KG1 (cell line): Measurements from ENCODE around the gene FSTL5.
"Not testable (repeated sequence)": the region's sequence is repeated elsewhere in the genome, so short reads cannot be mapped to it uniquely, and the experiment has no call there.

Source experiments
- DNase-seq: peaks from one replicate; lab custom pipeline; 2025; lab: John Stamatoyannopoulos, UW

The FSTL5 gene

DNA sequence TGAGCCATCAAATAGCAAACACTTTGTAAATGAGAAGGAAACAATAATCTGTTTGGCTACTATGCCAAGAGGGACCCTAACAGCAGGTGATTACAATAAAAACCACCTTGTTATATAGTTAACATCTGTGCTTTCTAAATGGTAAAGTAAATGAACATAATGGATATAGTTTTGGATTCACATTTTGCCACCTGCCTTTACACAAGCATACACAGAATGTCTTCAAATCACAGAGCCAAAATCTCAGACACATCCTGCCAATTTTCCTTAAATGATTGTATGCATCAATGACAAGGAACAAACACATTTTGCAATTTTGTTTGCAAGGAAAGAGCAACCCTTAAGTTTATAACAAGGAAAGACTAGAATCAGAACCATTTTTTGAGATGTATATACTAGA, 334.2 kb downstream of the FSTL5 start:
- no peak for DNase-seq

DNA sequence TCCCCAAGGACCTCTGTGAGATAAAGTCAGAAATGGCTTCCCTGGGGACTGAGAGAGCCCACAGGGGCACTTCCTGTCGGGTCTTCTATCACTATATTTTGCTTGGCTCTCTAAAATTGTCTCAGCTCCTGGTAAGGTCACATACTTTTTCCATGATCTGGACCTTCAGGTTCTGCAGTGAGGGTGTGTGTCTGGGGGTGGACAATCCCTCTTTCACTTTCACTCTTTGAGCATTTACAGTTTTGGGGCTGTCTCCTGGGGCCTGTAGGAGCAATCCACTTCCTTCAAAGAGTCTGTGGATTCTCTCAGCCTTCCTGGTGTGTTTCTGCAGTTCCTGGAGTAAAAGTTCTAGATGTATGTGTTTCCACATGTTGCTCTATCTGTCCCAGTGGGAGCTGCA, 335.7 kb downstream of the FSTL5 start:
- no peak for DNase-seq

DNA sequence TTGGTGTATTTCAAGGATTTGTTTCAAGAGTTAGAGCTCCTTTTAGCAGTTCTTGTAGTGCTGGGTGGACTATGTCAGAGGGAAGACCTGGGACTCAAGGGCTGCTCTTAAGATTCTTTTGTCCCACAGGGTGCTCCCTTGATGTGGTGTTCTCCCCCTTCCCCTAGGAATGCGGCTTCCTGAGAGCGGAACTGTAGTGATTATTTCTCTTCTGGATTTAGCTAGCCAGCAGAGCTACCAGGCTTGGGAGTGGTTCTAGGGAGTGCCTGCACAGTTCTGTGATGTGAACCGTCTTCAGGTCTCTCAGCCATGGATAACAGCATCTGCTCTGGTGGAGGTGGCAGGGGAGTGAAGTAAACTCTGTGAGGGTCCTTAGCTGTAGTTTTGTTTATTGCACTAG, 336.8 kb downstream of the FSTL5 start:
- DNase-seq: no peak

DNA sequence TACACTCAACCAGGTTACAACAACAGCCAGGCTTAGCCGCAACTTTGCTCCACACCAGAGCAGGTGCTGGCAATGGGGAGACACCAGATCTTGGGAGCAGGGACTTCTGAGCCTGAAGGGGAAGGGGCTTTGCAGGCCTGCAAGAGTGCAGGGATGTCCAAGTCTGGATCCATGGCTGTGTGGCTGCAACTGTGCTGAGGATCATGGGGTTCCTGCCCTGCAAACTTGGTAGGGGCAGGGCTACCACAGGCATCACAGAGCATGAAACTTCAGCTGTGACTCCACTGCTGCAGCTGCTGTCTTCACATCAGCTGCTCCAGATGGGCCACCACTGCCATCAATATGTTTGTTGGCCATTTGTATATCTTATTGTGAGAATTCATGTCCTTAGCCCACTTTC, 340.4 kb downstream of the FSTL5 start:
- DNase-seq: no peak

DNA sequence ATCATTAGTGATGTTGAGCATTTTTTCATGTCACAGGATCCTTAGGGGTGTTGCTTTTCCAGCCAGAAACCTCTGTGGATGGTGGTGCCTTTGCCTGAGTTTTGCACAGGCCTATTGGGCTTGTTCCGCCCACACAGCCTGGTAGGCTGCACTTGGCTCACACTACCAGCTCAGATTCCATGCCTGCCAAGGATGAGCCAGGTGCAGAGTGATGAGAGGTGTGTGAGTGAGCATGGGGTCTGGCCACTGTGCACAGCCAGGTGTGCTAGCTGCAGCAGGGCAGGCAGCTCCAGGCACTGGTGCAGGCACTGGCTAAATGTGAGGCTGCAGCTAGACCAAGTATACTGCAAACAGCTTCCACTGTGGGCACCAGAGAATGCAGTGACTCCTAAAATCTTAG, 341.6 kb downstream of the FSTL5 start:
- no peak for DNase-seq

DNA sequence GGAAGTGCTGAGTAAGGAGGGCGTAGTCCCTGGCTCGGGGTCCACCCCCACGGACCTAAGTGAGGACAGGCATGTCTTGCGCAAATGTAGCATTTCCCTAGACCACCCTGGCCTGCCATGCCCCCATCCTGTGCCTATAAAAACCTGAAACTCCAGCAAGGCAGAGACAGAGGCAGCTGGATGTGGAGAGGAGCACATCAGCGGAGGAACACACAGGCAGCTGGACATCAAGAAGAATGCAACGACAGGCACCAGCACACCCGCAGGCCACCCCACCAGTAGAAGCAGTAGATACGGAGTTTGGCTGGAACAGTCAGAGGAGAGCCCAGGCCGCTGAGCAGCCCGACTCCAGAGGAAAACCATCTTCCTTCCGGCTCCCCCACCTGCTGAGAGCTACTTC, 345.9 kb downstream of the FSTL5 start:
- DNase-seq: no peak

DNA sequence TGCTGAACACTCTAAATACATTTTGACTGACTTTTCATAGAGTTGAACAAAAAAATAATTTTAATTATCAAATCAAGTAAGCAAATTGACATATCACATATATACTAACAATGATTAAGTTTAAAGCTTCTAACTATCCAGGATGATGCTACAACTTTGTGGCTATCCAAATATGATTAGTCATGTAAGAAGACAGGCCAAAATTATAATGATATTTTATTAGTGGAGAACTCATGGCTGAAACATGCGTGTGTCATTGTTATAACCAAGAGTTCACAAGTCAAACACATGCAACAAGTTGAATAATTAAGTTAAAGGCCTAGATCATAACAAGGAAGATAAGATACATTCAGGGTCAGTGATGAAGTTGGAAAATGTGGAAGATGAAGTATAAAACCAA, 346.8 kb downstream of the FSTL5 start:
- DNase-seq: no peak

DNA sequence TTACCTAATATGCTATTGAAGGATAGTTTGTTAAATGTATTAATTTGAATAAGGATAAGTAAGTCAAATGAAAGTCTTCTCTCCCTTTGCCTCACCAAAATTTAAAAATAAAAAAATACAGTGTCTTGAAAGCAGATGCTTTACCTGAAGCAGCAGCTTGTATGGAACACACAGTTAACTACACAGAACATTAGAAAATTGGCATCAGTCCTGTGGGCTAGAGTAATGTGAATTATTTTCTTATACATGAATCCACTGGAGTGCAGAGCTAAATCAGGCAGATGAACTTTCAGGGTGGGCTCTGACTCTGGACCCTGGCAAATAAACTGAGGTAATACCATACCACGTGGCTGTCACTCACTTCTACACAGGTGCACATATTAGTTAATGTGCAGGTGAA, 348.0 kb downstream of the FSTL5 start:
- no peak for DNase-seq

DNA sequence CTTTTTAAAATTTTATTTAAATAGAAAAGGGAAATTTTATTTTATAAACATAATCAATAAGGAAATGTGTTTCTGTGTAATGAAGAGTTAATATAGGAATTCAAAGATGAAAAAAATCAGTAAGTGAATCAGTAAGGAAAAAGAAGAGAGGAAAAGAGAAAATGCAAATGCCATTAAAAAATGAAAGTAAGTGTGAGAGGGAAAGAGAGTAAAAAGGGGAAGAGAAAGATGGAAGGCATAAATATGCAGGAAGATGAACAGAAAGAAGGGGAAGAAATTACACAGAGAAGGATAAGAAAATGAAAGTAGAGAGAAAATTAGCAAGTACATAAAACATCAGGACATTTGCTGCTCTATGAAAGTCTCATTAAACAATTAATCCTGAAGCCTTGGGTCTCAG, 349.9 kb downstream of the FSTL5 start:
- DNase-seq: no peak

DNA sequence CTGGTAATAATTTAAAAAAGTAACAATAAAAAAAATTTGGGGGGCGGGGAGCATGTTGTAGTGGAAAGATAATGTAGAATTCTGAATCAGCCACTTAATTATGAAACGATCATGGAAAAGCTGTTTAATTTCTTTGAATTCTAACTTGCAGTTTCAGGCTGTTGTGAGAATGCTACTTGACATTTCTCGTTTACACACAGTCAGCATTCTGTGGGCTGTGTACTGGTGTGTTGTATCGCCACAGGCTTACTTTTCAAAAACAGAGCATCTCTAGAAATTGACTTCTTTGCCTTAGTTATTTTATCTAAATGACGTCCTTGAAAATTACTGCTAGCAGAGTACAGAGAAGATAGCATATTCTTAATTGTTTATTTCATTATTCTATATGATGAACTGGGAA, 350.4 kb downstream of the FSTL5 start:
- DNase-seq: no peak

DNA sequence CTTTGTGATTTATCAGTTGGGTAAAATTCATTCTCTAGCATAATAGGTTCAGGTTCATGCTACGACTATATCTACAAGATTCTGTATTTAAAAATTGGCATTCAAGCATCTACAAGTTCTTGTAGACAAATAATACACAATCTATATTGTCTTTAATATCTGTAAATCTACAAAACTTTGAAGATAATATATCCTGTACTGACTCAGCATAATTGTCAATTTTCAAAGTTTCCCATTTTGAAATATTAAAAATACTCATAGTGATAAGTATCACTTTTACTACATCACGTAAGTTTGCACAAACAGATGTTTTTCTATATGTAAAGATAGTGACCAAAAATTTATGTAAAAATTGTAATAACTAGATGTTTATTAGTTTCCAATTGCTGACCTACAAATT, 360.6 kb downstream of the FSTL5 start:
- DNase-seq: no peak

DNA sequence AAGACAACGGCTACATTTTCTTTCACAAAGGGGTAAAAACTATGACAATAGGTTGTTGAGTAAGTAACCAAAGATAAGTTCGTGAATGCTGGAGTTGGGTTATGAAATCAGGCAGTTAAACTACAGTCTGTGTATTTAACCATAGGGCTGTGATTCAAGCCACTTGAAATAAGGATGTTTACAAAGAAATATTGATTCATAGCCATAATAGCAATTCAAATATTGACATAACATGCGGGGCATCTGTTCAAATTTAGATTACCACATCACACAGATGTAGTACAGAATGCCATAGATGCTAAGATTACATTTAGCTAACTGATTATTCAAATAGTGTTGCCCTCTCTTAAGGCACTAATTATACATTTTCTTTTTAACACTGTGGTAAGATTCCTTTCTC, 364.1 kb downstream of the FSTL5 start:
- no peak for DNase-seq

DNA sequence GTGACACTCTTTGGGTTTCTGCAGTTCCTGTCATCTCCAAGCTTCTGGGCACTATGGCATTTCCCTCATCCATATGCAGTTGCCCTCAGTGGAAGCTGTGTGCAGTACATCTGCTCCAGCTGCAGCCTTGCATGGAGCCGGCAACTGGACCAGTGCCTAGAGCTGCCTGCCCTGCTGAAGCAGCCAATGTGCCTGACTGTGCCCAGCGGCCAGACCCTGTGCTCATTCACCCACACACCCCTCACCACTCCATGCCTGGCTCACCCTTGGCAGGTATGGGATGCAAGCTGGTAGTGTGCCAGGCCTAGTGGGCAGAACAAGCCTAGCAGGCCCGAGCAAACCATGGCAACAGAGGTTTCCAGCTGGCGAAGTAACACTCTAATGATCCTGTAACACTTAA, 370.8 kb downstream of the FSTL5 start:
- no peak for DNase-seq

DNA sequence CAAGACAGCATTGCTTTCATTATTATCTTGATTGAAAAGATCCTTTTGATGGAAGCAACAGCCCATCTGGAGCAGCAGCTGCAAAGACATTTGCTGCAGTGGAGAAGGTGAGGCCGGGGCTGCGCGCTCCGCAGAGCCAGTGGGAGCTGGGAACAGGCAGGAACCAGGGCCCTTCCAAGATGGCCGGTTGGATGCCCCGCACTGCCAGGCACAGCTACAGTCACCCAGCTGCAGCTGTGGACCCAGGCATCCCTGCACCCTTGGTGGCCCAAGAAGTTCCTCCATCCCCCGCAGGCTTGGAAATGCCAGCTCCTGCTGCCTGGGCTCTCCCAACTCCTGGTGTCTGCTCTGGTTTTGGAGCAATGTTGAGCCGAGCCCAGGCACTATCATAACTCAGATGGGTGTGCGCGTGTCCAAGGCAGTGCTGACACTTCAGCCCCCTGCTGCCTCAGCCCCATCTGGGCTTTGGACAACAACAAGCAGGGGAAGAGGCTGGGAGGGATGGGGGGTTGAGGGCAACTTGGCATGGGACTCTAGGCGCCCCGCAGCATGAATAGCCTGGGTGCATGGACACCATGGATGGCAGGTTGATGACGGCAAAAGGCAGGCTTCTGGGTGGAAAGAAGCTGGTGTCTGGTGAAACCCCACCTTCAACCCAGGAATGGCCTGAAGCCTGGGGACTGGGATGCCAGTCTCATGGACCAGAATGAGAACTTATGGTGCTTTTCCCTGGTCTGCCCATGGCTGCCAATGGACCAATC, 371.8 kb downstream of the FSTL5 start:
- DNase-seq: no peak

DNA sequence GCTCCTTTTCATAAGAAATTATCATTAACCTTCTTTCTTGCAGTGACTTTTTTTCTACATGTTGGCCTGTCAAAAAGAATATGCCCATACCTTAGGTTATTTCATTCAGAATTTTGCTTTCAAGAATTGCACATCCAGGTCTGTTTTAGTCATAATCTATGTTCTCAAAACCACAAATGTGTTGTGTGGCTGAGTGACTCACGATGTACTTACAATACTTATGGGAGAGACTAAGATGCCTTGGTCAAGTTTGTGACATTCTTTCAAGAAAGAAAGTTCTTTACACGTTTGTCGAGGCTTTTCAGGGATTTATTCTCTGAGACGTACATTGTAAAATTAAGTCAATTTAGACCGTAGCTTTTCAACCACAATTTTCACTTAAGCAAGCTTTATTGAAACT, 396.7 kb downstream of the FSTL5 start:
- DNase-seq: no peak

DNA sequence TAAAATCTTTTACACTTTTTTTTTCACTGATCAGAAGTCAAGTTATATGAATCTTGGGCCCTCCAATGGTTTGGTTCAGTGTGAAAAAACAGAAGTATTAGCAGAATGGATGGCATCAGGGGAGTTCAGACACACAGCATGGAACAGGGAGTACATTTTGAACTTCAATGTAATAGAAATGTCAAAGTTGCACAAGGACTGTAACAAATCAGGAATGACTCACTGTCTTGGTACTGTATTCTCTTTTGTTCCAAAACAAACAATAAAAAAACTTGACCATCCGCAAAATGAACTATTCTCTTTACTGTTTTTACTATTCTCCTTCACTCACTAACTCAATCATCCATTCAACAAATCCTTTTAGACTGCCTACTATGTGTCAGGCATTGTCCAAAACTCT, 401.0 kb downstream of the FSTL5 start:
- DNase-seq: no peak

DNA sequence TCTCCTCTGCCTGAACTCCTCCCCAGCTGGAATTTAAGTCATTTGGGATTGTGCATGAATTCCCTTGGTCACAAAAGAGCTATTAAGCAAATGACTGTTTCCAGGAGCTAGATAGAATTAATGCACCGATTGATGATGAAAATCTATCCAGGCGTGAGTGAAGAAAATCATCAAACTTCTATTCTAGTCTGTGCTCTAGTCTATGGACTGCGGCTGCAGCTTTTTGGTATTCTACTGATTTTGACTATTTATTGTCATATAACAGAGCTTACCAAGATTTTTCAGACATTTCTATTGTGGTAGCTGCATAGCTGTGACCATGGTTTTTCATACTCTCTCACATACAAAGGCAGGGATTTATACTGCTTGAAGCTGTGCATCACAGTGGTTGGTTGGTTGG, 403.8 kb downstream of the FSTL5 start:
- DNase-seq: no peak

DNA sequence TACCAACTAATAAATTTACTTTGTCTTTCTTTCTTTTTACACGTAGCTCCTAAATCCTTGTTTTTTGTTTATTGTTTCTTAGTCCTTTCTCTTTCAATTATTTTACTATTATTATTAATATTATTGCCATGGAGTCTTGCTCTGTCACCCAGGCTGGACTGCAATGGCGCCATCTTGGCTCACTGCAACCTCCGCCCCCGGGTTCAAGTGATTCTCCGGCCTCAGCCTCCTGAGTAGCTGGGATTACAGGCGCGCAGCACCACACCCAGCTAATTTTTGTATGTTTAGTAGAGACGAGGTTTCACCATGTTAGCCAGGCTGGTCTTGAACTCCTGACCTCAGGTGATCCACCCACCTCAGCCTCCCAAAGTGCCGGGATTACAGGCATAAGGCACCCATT, 405.4 kb downstream of the FSTL5 start:
- not testable (repeated sequence) for DNase-seq

DNA sequence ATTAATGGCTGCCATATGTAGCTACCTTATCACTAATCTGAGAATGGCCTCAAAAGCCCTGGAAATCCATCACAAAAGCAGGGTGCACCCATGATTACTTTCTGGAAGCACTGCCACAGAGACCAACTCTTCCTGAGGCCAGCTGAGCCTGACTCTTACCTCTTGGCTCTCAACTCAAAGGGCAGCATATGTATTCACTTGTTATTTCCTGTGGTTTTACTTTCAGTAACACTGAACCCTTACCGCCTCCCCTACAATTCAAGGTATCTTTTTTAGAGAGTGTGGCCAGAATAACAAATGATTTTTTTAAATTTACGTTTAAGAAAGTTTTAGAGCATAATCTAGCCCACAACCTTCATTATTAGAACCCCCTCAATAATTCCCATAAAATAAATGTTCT, 434.9 kb downstream of the FSTL5 start:
- no peak for DNase-seq

DNA sequence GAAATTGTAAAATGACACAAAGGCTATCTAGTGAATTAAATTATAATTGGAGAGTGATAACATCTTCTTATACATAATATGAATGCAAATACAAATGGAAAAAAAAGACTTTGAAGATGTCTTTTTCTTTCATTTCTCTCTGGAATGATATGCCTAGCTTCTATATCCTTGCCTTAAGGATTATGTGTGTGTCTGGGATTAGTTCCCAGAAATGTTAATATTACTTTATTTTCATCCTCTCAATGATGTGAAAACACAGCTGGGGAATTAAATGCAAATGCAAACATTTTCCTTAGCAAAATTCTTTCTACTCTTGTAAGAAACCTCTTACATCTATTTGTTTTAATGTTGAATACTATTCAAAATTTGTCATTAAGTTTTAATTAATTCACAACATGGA, 441.9 kb downstream of the FSTL5 start:
- no peak for DNase-seq

DNA sequence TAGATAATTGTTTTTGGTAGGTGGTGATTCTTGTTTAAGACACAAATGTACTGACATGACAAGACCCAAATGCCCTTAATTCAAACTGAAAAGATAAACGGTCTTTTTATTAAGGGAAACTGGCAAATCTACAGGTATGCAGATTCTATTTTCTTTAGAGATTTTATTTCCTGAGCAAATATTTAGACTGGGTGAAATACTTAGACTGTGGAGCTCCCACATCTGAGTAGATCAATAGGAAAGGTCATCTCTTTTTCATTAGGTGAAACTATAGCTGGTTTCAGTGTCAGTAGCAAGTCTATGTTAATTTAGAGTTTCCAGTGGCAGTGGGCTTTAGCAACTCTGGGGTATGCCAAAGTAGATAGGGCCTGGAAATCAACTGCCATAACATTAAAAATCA, 446.7 kb downstream of the FSTL5 start:
- no peak for DNase-seq

DNA sequence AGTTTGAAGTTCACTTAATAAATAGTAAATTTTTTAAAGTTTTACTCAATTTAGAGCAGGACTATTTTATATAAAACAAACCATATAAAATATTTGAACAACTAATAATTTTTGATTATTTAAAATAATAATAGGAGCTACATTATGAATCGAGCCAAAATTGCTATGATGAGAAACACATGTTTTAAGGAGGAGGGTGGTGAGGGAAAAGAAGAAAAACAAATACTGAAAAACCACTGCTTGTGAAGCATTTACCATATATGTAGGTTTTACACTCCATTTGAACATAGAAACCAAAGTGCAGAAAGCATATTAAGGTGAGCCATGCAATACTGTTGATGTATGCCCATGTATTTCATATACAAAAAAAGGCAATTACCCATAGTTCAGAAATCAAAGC, 448.9 kb downstream of the FSTL5 start:
- DNase-seq: no peak

DNA sequence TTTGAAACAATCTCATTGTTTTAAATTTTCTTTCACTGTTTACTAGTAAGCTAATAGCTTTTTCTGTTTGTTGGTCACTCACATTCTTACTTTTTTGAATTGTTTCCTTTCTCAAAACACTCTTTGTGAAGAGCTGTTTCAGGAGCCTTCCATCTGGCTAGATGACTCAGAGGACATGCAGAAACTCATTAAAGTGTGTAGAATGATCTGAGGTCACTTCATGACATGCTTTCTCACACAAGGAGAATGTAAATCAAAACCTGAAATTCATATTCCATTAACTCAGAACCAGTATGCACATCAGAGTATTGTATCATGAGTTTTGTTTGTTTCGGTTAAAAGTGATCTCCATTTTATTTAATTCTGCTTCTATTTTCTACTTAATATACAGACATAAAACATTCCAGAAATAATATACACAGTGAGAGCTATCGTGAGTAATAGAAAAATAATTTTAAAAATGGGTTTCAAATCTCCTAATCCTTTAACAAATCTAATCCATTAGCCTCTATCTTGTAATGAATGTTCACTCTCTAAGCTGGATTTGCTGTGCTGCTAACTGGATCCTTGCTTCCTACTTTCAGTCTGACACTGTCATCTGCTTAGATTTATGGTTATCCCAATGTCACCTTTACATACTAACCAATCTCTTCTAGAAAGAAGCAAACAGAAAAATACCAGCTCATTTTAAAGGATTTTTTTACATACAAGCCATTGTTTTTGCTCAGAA, 449.6 kb downstream of the FSTL5 start:
- no peak for DNase-seq

DNA sequence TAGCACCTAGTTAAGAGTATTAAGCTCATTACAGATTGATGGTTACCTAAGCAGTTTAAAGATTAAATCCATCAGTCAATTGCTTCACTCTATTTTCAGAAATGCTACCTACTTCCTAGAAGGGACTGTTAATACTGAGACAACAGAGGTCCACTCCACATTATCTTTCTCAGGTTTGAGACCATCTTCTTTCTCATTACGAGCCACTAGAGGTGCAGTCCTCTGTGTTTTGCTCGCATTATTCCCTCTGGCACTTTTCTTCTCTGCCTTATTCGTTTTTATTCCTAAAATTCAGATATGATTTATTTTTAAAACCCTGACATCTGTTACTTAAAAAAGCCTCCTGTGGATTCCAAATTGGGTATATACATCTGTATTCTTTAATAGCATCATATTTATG, 459.1 kb downstream of the FSTL5 start:
- DNase-seq: no peak
